ENCODE results near the gene LAMB3.
A peak's percentile ranks its signal among the peaks of the same experiment; 100 is the strongest.

Gene LAMB3

GRCh38 chr1:209617047-209617673, 35.1 kb downstream of the LAMB3 start:
- DNase-seq, result no peak

- DNase-seq, result no peak
Measured at GRCh38 chr1:209616366-209617046, 35.7 kb downstream of the LAMB3 start.

- no peak for DNase-seq
Measured at GRCh38 chr1:209614906-209615305, 37.3 kb downstream of the LAMB3 start.

- DNase-seq, result no peak
Measured at GRCh38 chr1:209614151-209614420, 38.1 kb downstream of the LAMB3 start.

- DNase-seq, result no peak
Measured at GRCh38 chr1:209613400-209614150, 38.6 kb downstream of the LAMB3 start.

- DNase-seq, result no peak
Measured at GRCh38 chr1:209612646-209613399, 39.4 kb downstream of the LAMB3 start.

GRCh38 chr1:209611771-209612570, 40.3 kb downstream of the LAMB3 start:
- no peak for DNase-seq

- no peak for DNase-seq
Measured at GRCh38 chr1:209610631-209610905, 41.7 kb downstream of the LAMB3 start.

GRCh38 chr1:209609791-209610630, 42.2 kb downstream of the LAMB3 start:
- DNase-seq, result no peak

GRCh38 chr1:209609041-209609790, 43.0 kb downstream of the LAMB3 start:
- no peak for DNase-seq

GRCh38 chr1:209607795-209608178, 44.4 kb downstream of the LAMB3 start:
- no peak for DNase-seq

- peak; percentile 50 to 54 for DNase-seq
Measured at GRCh38 chr1:209607102-209607794, 45.0 kb downstream of the LAMB3 start.

- no peak for DNase-seq
Measured at GRCh38 chr1:209603877-209604276, 48.3 kb downstream of the LAMB3 start.

- DNase-seq, result peak; percentile 39 to 53
Measured at GRCh38 chr1:209601809-209602657, 50.2 kb downstream of the LAMB3 start.

- no peak for DNase-seq
Measured at GRCh38 chr1:209600541-209600940, 51.7 kb downstream of the LAMB3 start.

GRCh38 chr1:209598227-209598626, 54.0 kb downstream of the LAMB3 start:
- DNase-seq, result no peak

- no peak for DNase-seq
Measured at GRCh38 chr1:209597499-209597898, 54.7 kb downstream of the LAMB3 start.

- no peak for DNase-seq
Measured at GRCh38 chr1:209595599-209596285, 56.5 kb downstream of the LAMB3 start.

- DNase-seq, result no peak
Measured at GRCh38 chr1:209595028-209595427, 57.2 kb downstream of the LAMB3 start.
